H9 (cell line): Measurements from ENCODE around the gene LMX1B. TPM values are rescaled to one million over a fixed set of nuclear protein-coding genes. Genes with fewer than 3 reads are reported as not detected.

ENCODE experiments used
- DNase-seq: peaks from one replicate; pipeline ENCODE4 v3.0.0-alpha.2; 2017
- H2AFZ ChIP-seq: one replicate; pipeline ENCODE4 v1.6.1; 2013; ENCODE audit warnings: mild to moderate bottlenecking, low read length, control low read depth, moderate library complexity
- H2AK5ac ChIP-seq: 2 replicates; pipeline ENCODE4 v1.6.1; 2013; ENCODE audit warnings: low read length, control low read depth, mixed read lengths; ENCODE audit not compliant: insufficient read length
- H2BK120ac ChIP-seq: one replicate; pipeline ENCODE4 v1.6.1; 2013; ENCODE audit warnings: low read depth, mild to moderate bottlenecking, low read length, control low read depth, inconsistent platforms; ENCODE audit not compliant: poor library complexity, severe bottlenecking
- H2BK12ac ChIP-seq: 2 replicates; pipeline ENCODE4 v1.6.1; 2013; ENCODE audit warnings: low read length, control low read depth, mixed read lengths, low read depth; ENCODE audit not compliant: insufficient read length
- H2BK15ac ChIP-seq: 2 replicates; pipeline ENCODE4 v1.6.1; 2013; ENCODE audit warnings: low read depth, low read length, control low read depth
- H2BK20ac ChIP-seq: one replicate; pipeline ENCODE4 v1.6.1; 2013; ENCODE audit warnings: low read depth, mild to moderate bottlenecking, low read length, control low read depth, inconsistent platforms; ENCODE audit not compliant: poor library complexity, severe bottlenecking
- H2BK5ac ChIP-seq: 2 replicates; pipeline ENCODE4 v1.6.1; 2013; ENCODE audit warnings: low read length, control low read depth, mixed read lengths; ENCODE audit not compliant: insufficient read length
- H3K14ac ChIP-seq: 2 replicates; pipeline ENCODE4 v1.6.1; 2013; ENCODE audit warnings: low read length, control low read depth; ENCODE audit not compliant: insufficient read depth
- H3K18ac ChIP-seq: 2 replicates; pipeline ENCODE4 v1.6.1; 2013; ENCODE audit warnings: low read depth, mild to moderate bottlenecking, mixed read lengths, low read length, control low read depth; ENCODE audit not compliant: insufficient read length
- H3K23ac ChIP-seq: 2 replicates; pipeline ENCODE4 v1.6.1; 2013; ENCODE audit warnings: low read length, control low read depth, mixed read lengths, low read depth; ENCODE audit not compliant: insufficient read length
- H3K23me2 ChIP-seq: 2 replicates; pipeline ENCODE4 v1.6.1; 2013; ENCODE audit warnings: low read depth, mild to moderate bottlenecking, mixed read lengths, low read length, control low read depth; ENCODE audit not compliant: insufficient read length, poor library complexity, severe bottlenecking
- H3K27ac ChIP-seq: 2 replicates; pipeline ENCODE4 v1.5.1; 2013; ENCODE audit warnings: low read length, control low read depth, mixed read lengths, low read depth; ENCODE audit not compliant: insufficient read length
- H3K27me3 ChIP-seq: 2 replicates; pipeline ENCODE4 v1.6.1; 2013; ENCODE audit warnings: low read length, control low read depth, inconsistent platforms; ENCODE audit not compliant: insufficient read depth
- H3K4ac ChIP-seq: 2 replicates; pipeline ENCODE4 v1.6.1; 2013; ENCODE audit warnings: low read depth, mild to moderate bottlenecking, control low read depth, inconsistent platforms, low read length, moderate library complexity
- H3K4me1 ChIP-seq: 2 replicates; pipeline ENCODE4 v1.6.1; 2013; ENCODE audit warnings: low read length, control low read depth, inconsistent platforms; ENCODE audit not compliant: insufficient read depth
- H3K4me2 ChIP-seq: 2 replicates; pipeline ENCODE4 v1.6.1; 2013; ENCODE audit warnings: low read length, control low read depth, mixed read lengths; ENCODE audit not compliant: insufficient read length, insufficient read depth
- H3K56ac ChIP-seq: 2 replicates; pipeline ENCODE4 v1.6.1; 2013; ENCODE audit warnings: low read depth, mild to moderate bottlenecking, mixed read lengths, low read length, control low read depth; ENCODE audit not compliant: insufficient read length
- H3K79me1 ChIP-seq: 2 replicates; pipeline ENCODE4 v1.6.1; 2013; ENCODE audit warnings: low read depth, mild to moderate bottlenecking, moderate library complexity, low read length, control low read depth, inconsistent platforms; ENCODE audit not compliant: insufficient read depth, poor library complexity, severe bottlenecking
- H3K79me2 ChIP-seq: 2 replicates; pipeline ENCODE4 v1.6.1; 2013; ENCODE audit warnings: low read length, control low read depth, inconsistent platforms; ENCODE audit not compliant: insufficient read depth
- H3K9ac ChIP-seq: 2 replicates; pipeline ENCODE4 v1.6.1; 2013; ENCODE audit warnings: low read length, control low read depth, mixed read lengths; ENCODE audit not compliant: insufficient read length; ENCODE audit errors: extremely low read depth
- H3K9me3 ChIP-seq: one replicate; pipeline ENCODE4 v1.6.1; 2013; ENCODE audit warnings: low read depth, low read length, inconsistent platforms; ENCODE audit not compliant: control insufficient read depth
- H3T11ph ChIP-seq: one replicate; pipeline ENCODE4 v1.6.1; 2013; ENCODE audit warnings: mild to moderate bottlenecking, low read length, control low read depth, inconsistent platforms
- H4K20me1 ChIP-seq: one replicate; pipeline ENCODE4 v1.6.1; 2013; ENCODE audit not compliant: control insufficient read depth, insufficient read length, insufficient read depth
- H4K5ac ChIP-seq: 2 replicates; pipeline ENCODE4 v1.6.1; 2013; ENCODE audit warnings: low read depth, mild to moderate bottlenecking, mixed read lengths, low read length, control low read depth; ENCODE audit not compliant: insufficient read length
- H4K8ac ChIP-seq: replicated peaks from 2 replicates; pipeline ENCODE4 v1.6.1; 2013; ENCODE audit warnings: low read length, control low read depth, mixed read lengths, low read depth; ENCODE audit not compliant: insufficient read length
- H4K91ac ChIP-seq: 2 replicates; pipeline ENCODE4 v1.6.1; 2013; ENCODE audit warnings: low read depth, mild to moderate bottlenecking, moderate library complexity, mixed read lengths, low read length, control low read depth; ENCODE audit not compliant: insufficient read length
- H3K27ac Mint-ChIP-seq, 3 experiments: 2 replicates in 2 of 3; 3 replicates in 1 of 3; pipeline ENCODE4 v1.8.0; 2020 to 2021; ENCODE audit warnings: mixed read lengths in 3 of 3, mild to moderate bottlenecking in 1 of 3, moderate library complexity in 1 of 3
- H3K27me3 Mint-ChIP-seq: 2 replicates; pipeline ENCODE4 v1.8.0; 2021; ENCODE audit warnings: low read depth, mild to moderate bottlenecking, moderate library complexity, mixed read lengths
- H3K36me3 Mint-ChIP-seq, 3 experiments: 2 replicates in 2 of 3; 3 replicates in 1 of 3; pipeline ENCODE4 v1.8.0; 2020 to 2021; ENCODE audit warnings: low read depth in 3 of 3, mixed read lengths in 3 of 3; ENCODE audit not compliant: insufficient read depth in 1 of 3
- H3K4me1 Mint-ChIP-seq, 2 experiments: 2 replicates each; pipeline ENCODE4 v1.8.0; 2020; ENCODE audit warnings: mixed read lengths in 2 of 2
- H3K4me3 Mint-ChIP-seq, 2 experiments: 2 replicates in 1 of 2; 3 replicates in 1 of 2; pipeline ENCODE4 v1.8.0; 2020 to 2021; ENCODE audit warnings: mild to moderate bottlenecking in 2 of 2, mixed read lengths in 2 of 2, moderate library complexity in 1 of 2
- H3K9me3 Mint-ChIP-seq, 2 experiments: 2 replicates in 1 of 2; 3 replicates in 1 of 2; pipeline ENCODE4 v1.8.0; 2020; ENCODE audit warnings: mild to moderate bottlenecking in 2 of 2, mixed read lengths in 2 of 2, moderate library complexity in 1 of 2
- CTCF ChIP-seq: fragments of 200-600 bp; sonication (generic); conservative IDR thresholded peaks from 3 replicates; pipeline ENCODE4 v1.8.0; 2021; ENCODE audit warnings: antibody characterized with exemption, mild to moderate bottlenecking
- WGBS: extraction: QIAGEN DNeasy Blood & Tissue Kit; methylation state at CpG from one replicate; pipeline ENCODE4 v1.1.7; 2013; ENCODE audit warnings: missing lambda C conversion rate, low lambda C conversion rate, mixed read lengths; ENCODE audit not compliant: insufficient read length; ENCODE audit errors: extremely low coverage; 5-methylcytosine and 5-hydroxymethylcytosine counted together
- total RNA-seq: library from RNA; stranded (reverse); gene quantifications from 2 replicates; pipeline ENCODE4 v1.2.1, GENCODE V29; 2021

Gene LMX1B
- total RNA-seq, 1 experiment from 2014 or later = 0.85 TPM

GRCh38 chr9:126635661-126636439 is 22.1 kb downstream of the LMX1B start:
- Histone ChIP-seq H3K4me2 (no peak overlapping the region), H3K79me1 (no peaks in the 10 kb centered on the region), H2AFZ (no peak overlapping the region), H2BK20ac (no peak overlapping the region), H3K9me3 (no peaks in the 10 kb centered on the region), H3K27me3 (peaks cover 31% of the 10 kb centered on the region; the same call in 1 of the 2 replicates), H3T11ph (no peak overlapping the region), H3K79me2 (no peaks in the 10 kb centered on the region), H3K14ac (no peak overlapping the region), H2BK120ac (no peak overlapping the region), H3K4ac (no peak overlapping the region), H3K18ac (no peak overlapping the region), H3K27ac (no peak overlapping the region), H2BK12ac (no peak overlapping the region), H4K5ac (no peak overlapping the region), H3K23ac (no peak overlapping the region), H2AK5ac (no peak overlapping the region), H4K20me1 (no peaks in the 10 kb centered on the region), H3K56ac (no peak overlapping the region), H4K91ac (no peak overlapping the region), H2BK15ac (no peak overlapping the region), H2BK5ac (no peak overlapping the region), H3K9ac (no peak overlapping the region), H3K23me2 (peaks cover 6% of the 10 kb centered on the region), H4K8ac (no peak overlapping the region), H3K4me1 (no peaks in the 10 kb centered on the region)
- no peak; the same call in 2 of the 3 replicates for TF ChIP-seq CTCF
- H3K27ac Mint-ChIP-seq = no peak overlapping the region
- peaks cover 99% of the 10 kb centered on the region for H3K27me3 Mint-ChIP-seq
- no peak overlapping the region for H3K4me3 Mint-ChIP-seq
- H3K36me3 Mint-ChIP-seq = no peaks in the 10 kb centered on the region; a peak in 1 of 7 replicates
- no peaks in the 10 kb centered on the region for H3K9me3 Mint-ChIP-seq
- no CpG with 5 or more reads among the region's 3 CpGs for WGBS
- peaks cover 10 to 44% of the 10 kb centered on the region in 2 experiments for H3K4me1 Mint-ChIP-seq
- DNase-seq = peak; percentile 41
